Hepatocyte (in vitro differentiated cells): ENCODE results near the gene C12orf43.

ENCODE experiments used
- EZH2 ChIP-seq: fragments of 200-600 bp; sonication (generic); IDR thresholded peaks from 2 replicates; pipeline ENCODE4 v1.6.1; 2016; ENCODE audit warnings: antibody characterized with exemption, mild to moderate bottlenecking, borderline replicate concordance
- EZH2phosphoT487 ChIP-seq: fragments of 200-600 bp; sonication (generic); IDR thresholded peaks from one replicate; pipeline ENCODE4 v1.6.1; 2018; ENCODE audit warnings: antibody characterized with exemption, mild to moderate bottlenecking, low read depth, moderate library complexity; ENCODE audit not compliant: unreplicated experiment, severe bottlenecking
- TF ChIP-seq, protein P1 (sequence below): fragments of 200-600 bp; sonication (generic); IDR thresholded peaks from 2 replicates; pipeline ENCODE4 v1.5.1; 2016; ENCODE audit warnings: antibody characterized with exemption, mild to moderate bottlenecking; ENCODE audit not compliant: poor library complexity

DNA sequence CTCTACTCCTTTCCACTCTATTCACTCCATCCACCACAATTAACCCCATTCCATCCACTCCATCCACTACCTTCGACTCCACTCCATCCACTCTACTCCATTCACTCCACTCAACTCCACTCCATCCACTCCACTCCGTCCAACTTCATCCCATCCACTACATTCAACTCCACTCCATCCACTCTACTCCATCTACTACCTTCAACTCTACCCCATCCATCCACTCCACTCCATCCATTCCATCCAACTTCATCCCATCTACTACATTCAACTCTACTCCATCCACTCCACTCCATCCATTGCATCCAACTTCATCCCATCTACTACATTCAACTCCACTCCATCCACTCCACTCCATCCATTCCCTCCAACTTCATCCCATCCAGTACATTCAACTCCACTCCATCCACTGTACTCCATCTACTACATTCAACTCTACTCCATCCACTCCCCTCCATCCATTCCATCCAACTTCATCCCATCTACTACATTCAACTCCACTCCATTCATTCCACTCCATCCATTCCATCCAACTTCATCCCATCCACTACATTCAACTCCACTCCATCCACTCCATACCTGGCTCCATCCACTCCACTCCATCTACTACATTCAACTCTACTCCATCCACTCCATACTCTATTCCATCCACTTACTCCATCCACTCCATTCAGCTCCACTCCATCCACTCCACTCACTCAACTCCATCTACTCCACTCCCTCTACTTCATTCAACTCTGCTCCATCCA is 21.5 kb downstream of the C12orf43 start:
- TF ChIP-seq, protein P1, sequence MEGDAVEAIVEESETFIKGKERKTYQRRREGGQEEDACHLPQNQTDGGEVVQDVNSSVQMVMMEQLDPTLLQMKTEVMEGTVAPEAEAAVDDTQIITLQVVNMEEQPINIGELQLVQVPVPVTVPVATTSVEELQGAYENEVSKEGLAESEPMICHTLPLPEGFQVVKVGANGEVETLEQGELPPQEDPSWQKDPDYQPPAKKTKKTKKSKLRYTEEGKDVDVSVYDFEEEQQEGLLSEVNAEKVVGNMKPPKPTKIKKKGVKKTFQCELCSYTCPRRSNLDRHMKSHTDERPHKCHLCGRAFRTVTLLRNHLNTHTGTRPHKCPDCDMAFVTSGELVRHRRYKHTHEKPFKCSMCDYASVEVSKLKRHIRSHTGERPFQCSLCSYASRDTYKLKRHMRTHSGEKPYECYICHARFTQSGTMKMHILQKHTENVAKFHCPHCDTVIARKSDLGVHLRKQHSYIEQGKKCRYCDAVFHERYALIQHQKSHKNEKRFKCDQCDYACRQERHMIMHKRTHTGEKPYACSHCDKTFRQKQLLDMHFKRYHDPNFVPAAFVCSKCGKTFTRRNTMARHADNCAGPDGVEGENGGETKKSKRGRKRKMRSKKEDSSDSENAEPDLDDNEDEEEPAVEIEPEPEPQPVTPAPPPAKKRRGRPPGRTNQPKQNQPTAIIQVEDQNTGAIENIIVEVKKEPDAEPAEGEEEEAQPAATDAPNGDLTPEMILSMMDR: no peak
- no peak for TF ChIP-seq EZH2phosphoT487
- no peak for TF ChIP-seq EZH2
